Neuronal stem cell (in vitro differentiated cells): Measurements from ENCODE around the gene ARL4D.

Experiments used
- DNase-seq: peaks from one replicate; pipeline ENCODE4 v3.0.0-alpha.2; 2013; ENCODE audit warnings: low spot score
- H2AFZ ChIP-seq: one replicate; pipeline ENCODE4 v1.6.1; 2013; ENCODE audit warnings: mild to moderate bottlenecking, low read length, inconsistent platforms
- H2AK5ac ChIP-seq: 2 replicates; pipeline ENCODE4 v1.6.1; 2013; ENCODE audit warnings: low read depth, mild to moderate bottlenecking, inconsistent platforms, low read length, moderate library complexity, mixed read lengths
- H2BK120ac ChIP-seq: 2 replicates; pipeline ENCODE4 v1.6.1; 2013; ENCODE audit warnings: low read depth, mild to moderate bottlenecking, inconsistent platforms, low read length, moderate library complexity, mixed read lengths
- H2BK12ac ChIP-seq: one replicate; pipeline ENCODE4 v1.6.1; 2013; ENCODE audit warnings: low read length, inconsistent platforms
- H2BK15ac ChIP-seq: 2 replicates; pipeline ENCODE4 v1.6.1; 2013; ENCODE audit warnings: mild to moderate bottlenecking, low read length, inconsistent platforms, mixed read lengths
- H2BK5ac ChIP-seq: one replicate; pipeline ENCODE4 v1.6.1; 2013; ENCODE audit warnings: inconsistent platforms, mild to moderate bottlenecking, low read length, moderate library complexity
- H3K14ac ChIP-seq: one replicate; pipeline ENCODE4 v1.6.1; 2013; ENCODE audit warnings: low read length, inconsistent platforms
- H3K18ac ChIP-seq: 2 replicates; pipeline ENCODE4 v1.6.1; 2013; ENCODE audit warnings: low read length, inconsistent platforms
- H3K23ac ChIP-seq: 2 replicates; pipeline ENCODE4 v1.6.1; 2013; ENCODE audit warnings: low read depth, mild to moderate bottlenecking, mixed read lengths, low read length, inconsistent platforms; ENCODE audit not compliant: poor library complexity
- H3K27ac ChIP-seq: replicated peaks from 3 replicates; pipeline ENCODE4 v1.5.1; 2013; ENCODE audit warnings: low read length, inconsistent platforms
- H3K27me3 ChIP-seq, 3 experiments: 2 replicates each; pipeline ENCODE4 v1.6.1; 2013; ENCODE audit warnings: low read length in 3 of 3, mild to moderate bottlenecking in 2 of 3, inconsistent platforms in 1 of 3, low read depth in 1 of 3, mixed read lengths in 1 of 3, moderate library complexity in 1 of 3; ENCODE audit not compliant: control insufficient read depth in 3 of 3, insufficient read depth in 3 of 3
- H3K36me3 ChIP-seq, 2 donors: replicated peaks in 1 of 2; 2 replicates each; pipeline ENCODE4 v1.6.1; 2013; ENCODE audit warnings: low read length in 2 of 2; ENCODE audit not compliant: control insufficient read depth in 2 of 2, insufficient read depth in 2 of 2
- H3K4ac ChIP-seq: 2 replicates; pipeline ENCODE4 v1.6.1; 2013; ENCODE audit warnings: inconsistent platforms, mild to moderate bottlenecking, low read length, moderate library complexity
- H3K4me1 ChIP-seq, 2 donors: 1 replicate in 1 of 2; 2 replicates in 1 of 2; pipeline ENCODE4 v1.6.1; 2013; ENCODE audit warnings: low read length in 2 of 2, low read depth in 1 of 2; ENCODE audit not compliant: control insufficient read depth in 2 of 2, insufficient read depth in 1 of 2
- H3K4me2 ChIP-seq: one replicate; pipeline ENCODE4 v1.6.1; 2013; ENCODE audit warnings: mild to moderate bottlenecking, low read length, inconsistent platforms; ENCODE audit not compliant: insufficient read depth, poor library complexity, severe bottlenecking
- H3K4me3 ChIP-seq, 2 donors: 2 replicates each; pipeline ENCODE4 v1.5.1; 2013; ENCODE audit warnings: low read length in 2 of 2, mild to moderate bottlenecking in 2 of 2, inconsistent platforms in 1 of 2, moderate library complexity in 1 of 2
- H3K79me1 ChIP-seq: one replicate; pipeline ENCODE4 v1.6.1; 2013; ENCODE audit warnings: low read depth, mild to moderate bottlenecking, inconsistent platforms, low read length, moderate library complexity
- H3K9ac ChIP-seq: one replicate; pipeline ENCODE4 v1.6.1; 2013; ENCODE audit warnings: mild to moderate bottlenecking, low read depth, low read length, inconsistent platforms; ENCODE audit not compliant: poor library complexity
- H3K9me3 ChIP-seq, 2 donors: replicated peaks in 1 of 2; 2 replicates each; pipeline versions ENCODE3 to v1.6.1; 2013; ENCODE audit warnings: low read length in 2 of 2, mild to moderate bottlenecking in 2 of 2, inconsistent platforms in 1 of 2, low read depth in 1 of 2, mixed read lengths in 1 of 2, moderate library complexity in 1 of 2; ENCODE audit not compliant: control insufficient read depth in 2 of 2, insufficient read depth in 1 of 2
- H4K8ac ChIP-seq: one replicate; pipeline ENCODE4 v1.6.1; 2013; ENCODE audit warnings: low read depth, mild to moderate bottlenecking, inconsistent platforms, low read length, moderate library complexity
- H4K91ac ChIP-seq: one replicate; pipeline ENCODE4 v1.6.1; 2013; ENCODE audit warnings: low read length, low read depth, mild to moderate bottlenecking, inconsistent platforms; ENCODE audit not compliant: poor library complexity
- WGBS, 2 donors: extraction: QIAGEN DNeasy Blood & Tissue Kit; methylation state at CpG; one replicate each; pipeline ENCODE4 v1.1.7; 2013; ENCODE audit warnings: missing lambda C conversion rate in 2 of 2, mixed read lengths in 1 of 2; ENCODE audit not compliant: insufficient read length in 2 of 2, insufficient replicate concordance in 1 of 2; ENCODE audit errors: extremely low coverage in 2 of 2; 5-methylcytosine and 5-hydroxymethylcytosine counted together

ARL4D gene

GRCh38 chr17:43395165-43395564 is 3.6 kb upstream of the ARL4D start:
- Histone ChIP-seq H2AK5ac (peak overlapping the region; percentile 58), H3K9ac (no peak overlapping the region), H2AFZ (no peak overlapping the region), H3K36me3 (peaks cover 0 to 2% of the 10 kb centered on the region in 2 donors), H3K4me2 (no peak overlapping the region), H3K27ac (no peak overlapping the region), H3K4me1 (peaks cover 6 to 9% of the 10 kb centered on the region in 2 donors), H2BK12ac (no peak overlapping the region), H3K4me3 (no peak overlapping the region), H2BK120ac (no peak overlapping the region), H3K79me1 (peaks cover 7% of the 10 kb centered on the region), H2BK15ac (no peak overlapping the region), H3K18ac (no peak overlapping the region), H3K9me3 (no peaks in the 10 kb centered on the region), H4K91ac (no peak overlapping the region), H3K23ac (no peak overlapping the region), H3K4ac (no peak overlapping the region), H4K8ac (no peak overlapping the region), H2BK5ac (no peak overlapping the region), H3K27me3 (no peaks in the 10 kb centered on the region), H3K14ac (no peak overlapping the region)
- DNase-seq, result no peak
- WGBS, 2 donors, result no CpG with 5 or more reads among the region's 6 CpGs

GRCh38 chr17:43396491-43397060 is 2.2 kb upstream of the ARL4D start:
- no peak overlapping the region for H2BK15ac ChIP-seq
- WGBS, 2 donors, result no CpG with 5 or more reads among the region's 5 CpGs
- H2BK120ac ChIP-seq, result no peak overlapping the region
- no peak overlapping the region for H4K91ac ChIP-seq
- no peak for DNase-seq
- no peak overlapping the region for H2BK12ac ChIP-seq
- no peak overlapping the region for H3K18ac ChIP-seq
- H3K14ac ChIP-seq, result no peak overlapping the region
- peaks cover 6 to 11% of the 10 kb centered on the region in 2 donors for H3K4me1 ChIP-seq
- peaks cover 8% of the 10 kb centered on the region for H3K79me1 ChIP-seq
- H2BK5ac ChIP-seq, result no peak overlapping the region
- H3K9ac ChIP-seq, result no peak overlapping the region
- H3K27ac ChIP-seq, result no peak overlapping the region
- H2AFZ ChIP-seq, result peak overlapping the region; percentile 23
- H3K36me3 ChIP-seq, result peaks cover 0 to 5% of the 10 kb centered on the region in 2 donors
- H3K4me3 ChIP-seq, result no peak overlapping the region
- H3K4me2 ChIP-seq, result no peak overlapping the region
- no peaks in the 10 kb centered on the region for H3K9me3 ChIP-seq
- no peak overlapping the region for H4K8ac ChIP-seq
- no peaks in the 10 kb centered on the region for H3K27me3 ChIP-seq
- no peak overlapping the region for H2AK5ac ChIP-seq
- H3K4ac ChIP-seq, result no peak overlapping the region
- H3K23ac ChIP-seq, result no peak overlapping the region

GRCh38 chr17:43399839-43400328 is 1.1 kb downstream of the ARL4D start:
- WGBS, 2 donors, result no CpG with 5 or more reads among the region's 28 CpGs
- H3K4me1 ChIP-seq, result peaks cover 6 to 13% of the 10 kb centered on the region in 2 donors
- DNase-seq, result no peak
- H3K79me1 ChIP-seq, result peaks cover 8% of the 10 kb centered on the region
- no peak overlapping the region for H2BK120ac ChIP-seq
- peak overlapping the region; percentile 21 for H4K8ac ChIP-seq
- no peak overlapping the region for H3K4ac ChIP-seq
- H4K91ac ChIP-seq, result peak overlapping the region; percentile 50
- H3K4me3 ChIP-seq, result peak overlapping the region in 1 of 2 donors; percentile 77
- H3K36me3 ChIP-seq, result peaks cover 0 to 5% of the 10 kb centered on the region in 2 donors
- peak overlapping the region; percentile 47 for H3K9ac ChIP-seq
- no peak overlapping the region for H2BK5ac ChIP-seq
- no peak overlapping the region for H2BK12ac ChIP-seq
- peak overlapping the region; percentile 85 for H3K14ac ChIP-seq
- peak overlapping the region; percentile 81 for H3K23ac ChIP-seq
- no peaks in the 10 kb centered on the region for H3K9me3 ChIP-seq
- peak overlapping the region; percentile 9 for H2BK15ac ChIP-seq
- no peak overlapping the region for H3K27ac ChIP-seq
- H3K4me2 ChIP-seq, result no peak overlapping the region
- H2AK5ac ChIP-seq, result peak overlapping the region; percentile 36
- no peak overlapping the region for H2AFZ ChIP-seq
- no peaks in the 10 kb centered on the region for H3K27me3 ChIP-seq
- no peak overlapping the region for H3K18ac ChIP-seq

GRCh38 chr17:43400943-43401717 is 2.3 kb downstream of the ARL4D start:
- H2AFZ ChIP-seq, result no peak overlapping the region
- H2BK5ac ChIP-seq, result no peak overlapping the region
- peaks cover 8% of the 10 kb centered on the region for H3K79me1 ChIP-seq
- no peak overlapping the region for H3K4me2 ChIP-seq
- no peak overlapping the region for H3K4ac ChIP-seq
- H3K14ac ChIP-seq, result no peak overlapping the region
- DNase-seq, result no peak
- H4K8ac ChIP-seq, result no peak overlapping the region
- H2BK15ac ChIP-seq, result no peak overlapping the region
- H3K4me1 ChIP-seq, result peaks cover 6 to 13% of the 10 kb centered on the region in 2 donors
- peaks cover 0 to 5% of the 10 kb centered on the region in 2 donors for H3K36me3 ChIP-seq
- H3K27me3 ChIP-seq, result no peaks in the 10 kb centered on the region
- no peak overlapping the region for H2BK120ac ChIP-seq
- no peak overlapping the region for H3K18ac ChIP-seq
- no CpG with 5 or more reads among the region's 4 CpGs for WGBS, 2 donors
- H3K4me3 ChIP-seq, result no peak overlapping the region
- H3K27ac ChIP-seq, result no peak overlapping the region
- H3K9ac ChIP-seq, result no peak overlapping the region
- no peaks in the 10 kb centered on the region for H3K9me3 ChIP-seq
- H3K23ac ChIP-seq, result no peak overlapping the region
- H4K91ac ChIP-seq, result no peak overlapping the region
- no peak overlapping the region for H2BK12ac ChIP-seq
- H2AK5ac ChIP-seq, result no peak overlapping the region
